ENCODE measurements around the gene HOXD1. TPM values are rescaled to one million over a fixed set of nuclear protein-coding genes. Genes with fewer than 3 reads are reported as not detected.

HOXD1 gene
- polyA plus RNA-seq, 1 of the 3 experiments (the other 2 are of a cell fraction): not detected

- Histone ChIP-seq H3K4me3 (ENCODE audit: low read depth in 2 of 2, low read length in 1 of 2) (no peak overlapping the region), H3K9me2 (no peaks in the 10 kb centered on the region), H4K20me1 (ENCODE audit: insufficient read depth) (no peaks in the 10 kb centered on the region), H2AFZ (ENCODE audit: low read depth) (no peak overlapping the region), H3K4me2 (no peak overlapping the region), H3K27me3 (ENCODE audit: insufficient read depth) (no peaks in the 10 kb centered on the region), H3K4me1 (ENCODE audit: control insufficient read depth in 1 of 2, insufficient read depth in 2 of 2, low read depth in 1 of 2, low read length in 1 of 2) (peaks cover 0 to 8% of the 10 kb centered on the region in 2 experiments; a peak in 1 of 4 replicates), H3F3A (replicated peaks; ENCODE audit: insufficient read depth) (no peaks in the 10 kb centered on the region), H3K36me3 (replicated peaks in 1 of 2; ENCODE audit: control insufficient read depth in 1 of 2, insufficient read depth in 2 of 2, low read length in 1 of 2) (peaks cover 0 to 3% of the 10 kb centered on the region in 2 experiments), H3K9me3 (no peaks in the 10 kb centered on the region), H3K79me2 (ENCODE audit: insufficient read depth) (no peaks in the 10 kb centered on the region), H3K27ac (ENCODE audit: low read depth in 2 of 2, low read length in 1 of 2) (no peak overlapping the region), H3K9ac (no peak overlapping the region)
- no peak for DNase-seq
- TF ChIP-seq FOXM1 (IDR thresholded peaks at IDR 0.05; ENCODE audit: low read depth): no peak
- TF ChIP-seq SMC3 (IDR thresholded peaks at IDR 0.05; ENCODE audit: low read depth, low read length): no peak
- TF ChIP-seq GABPA (IDR thresholded peaks at IDR 0.05; ENCODE audit: low read depth): no peak
- no peak for TF ChIP-seq TCF12 (IDR thresholded peaks at IDR 0.05)
- TF ChIP-seq TAF1 (IDR thresholded peaks at IDR 0.05; ENCODE audit: borderline replicate concordance, low read depth, low read length): no peak
- WGBS (ENCODE audit: low lambda C conversion rate): 91% methylated on average over 25 of the region's 26 CpGs
- ChIA-PET CTCF (interaction anchor here (1.2 to 1.7 kb wide), 2 partner anchors 50 to 389 kb away, joined by 3 to 4 read pairs; no protein-coding TSS in a partner anchor), POLR2A (no interaction called here)
Measured at GRCh38 chr2:176165370-176166050, 23.0 kb upstream of the HOXD1 start.

DNA sequence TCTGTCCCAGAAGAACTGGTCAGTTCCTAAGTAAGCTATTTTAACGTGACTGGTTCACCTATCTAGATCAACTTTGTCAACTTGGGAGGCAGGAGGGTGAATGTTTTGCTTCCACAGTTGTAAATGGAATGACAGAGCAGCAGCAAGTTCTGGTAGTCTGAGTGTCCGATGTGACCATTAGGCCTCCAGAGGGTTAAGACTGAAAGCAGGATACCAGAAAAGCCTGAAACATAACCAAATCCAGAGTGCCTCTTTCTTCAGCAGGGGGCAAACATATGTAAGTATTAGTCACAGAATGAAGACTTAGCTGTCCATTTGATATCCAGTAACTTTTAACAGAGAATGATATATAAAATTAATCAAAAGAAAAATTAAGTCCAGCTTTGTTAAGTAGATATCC is 22.2 kb upstream of the HOXD1 start:
- H3K4me3 ChIP-seq (ENCODE audit: low read depth in 2 of 2, low read length in 1 of 2): no peak overlapping the region
- H3K27me3 ChIP-seq (ENCODE audit: insufficient read depth): no peaks in the 10 kb centered on the region
- H3K27ac ChIP-seq (ENCODE audit: low read depth in 2 of 2, low read length in 1 of 2): no peak overlapping the region
- peaks cover 0 to 10% of the 10 kb centered on the region in 2 experiments; a peak in 1 of 4 replicates for H3K4me1 ChIP-seq (ENCODE audit: control insufficient read depth in 1 of 2, insufficient read depth in 2 of 2, low read depth in 1 of 2, low read length in 1 of 2)
- no peak overlapping the region for H3K9ac ChIP-seq
- no peaks in the 10 kb centered on the region for H3K9me2 ChIP-seq
- WGBS (ENCODE audit: low lambda C conversion rate): 67% methylated on average over 2 of the region's 2 CpGs
- POLR2A ChIA-PET: no interaction called here
- no peak for TF ChIP-seq RXRA (IDR thresholded peaks at IDR 0.05; ENCODE audit: borderline replicate concordance, low read depth)
- TF ChIP-seq JUND (IDR thresholded peaks at IDR 0.05): no peak
- TF ChIP-seq, protein P1, sequence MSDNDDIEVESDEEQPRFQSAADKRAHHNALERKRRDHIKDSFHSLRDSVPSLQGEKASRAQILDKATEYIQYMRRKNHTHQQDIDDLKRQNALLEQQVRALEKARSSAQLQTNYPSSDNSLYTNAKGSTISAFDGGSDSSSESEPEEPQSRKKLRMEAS (IDR thresholded peaks at IDR 0.05; ENCODE audit: low read depth): no peak
- TF ChIP-seq NRF1 (IDR thresholded peaks at IDR 0.05; ENCODE audit: low read depth, low read length): no peak
- TF ChIP-seq SIN3A (IDR thresholded peaks at IDR 0.05; ENCODE audit: borderline replicate concordance, low read depth, low read length): no peak
- no peak for TF ChIP-seq EZH2phosphoT487 (IDR thresholded peaks at IDR 0.05; ENCODE audit: borderline replicate concordance, low read depth)
- TF ChIP-seq POLR2AphosphoS5 (IDR thresholded peaks at IDR 0.05; ENCODE audit: low read depth, low read length): no peak
- no peak for TF ChIP-seq TCF12 (IDR thresholded peaks at IDR 0.05)
- no peak for TF ChIP-seq CHD2 (IDR thresholded peaks at IDR 0.05; ENCODE audit: low read length, partially characterized antibody)
- no peak for TF ChIP-seq SMC3 (IDR thresholded peaks at IDR 0.05; ENCODE audit: low read depth, low read length)
- TF ChIP-seq, protein P2, sequence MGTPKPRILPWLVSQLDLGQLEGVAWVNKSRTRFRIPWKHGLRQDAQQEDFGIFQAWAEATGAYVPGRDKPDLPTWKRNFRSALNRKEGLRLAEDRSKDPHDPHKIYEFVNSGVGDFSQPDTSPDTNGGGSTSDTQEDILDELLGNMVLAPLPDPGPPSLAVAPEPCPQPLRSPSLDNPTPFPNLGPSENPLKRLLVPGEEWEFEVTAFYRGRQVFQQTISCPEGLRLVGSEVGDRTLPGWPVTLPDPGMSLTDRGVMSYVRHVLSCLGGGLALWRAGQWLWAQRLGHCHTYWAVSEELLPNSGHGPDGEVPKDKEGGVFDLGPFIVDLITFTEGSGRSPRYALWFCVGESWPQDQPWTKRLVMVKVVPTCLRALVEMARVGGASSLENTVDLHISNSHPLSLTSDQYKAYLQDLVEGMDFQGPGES (IDR thresholded peaks at IDR 0.05; ENCODE audit: low read depth, low read length): no peak
- TF ChIP-seq, protein P3, sequence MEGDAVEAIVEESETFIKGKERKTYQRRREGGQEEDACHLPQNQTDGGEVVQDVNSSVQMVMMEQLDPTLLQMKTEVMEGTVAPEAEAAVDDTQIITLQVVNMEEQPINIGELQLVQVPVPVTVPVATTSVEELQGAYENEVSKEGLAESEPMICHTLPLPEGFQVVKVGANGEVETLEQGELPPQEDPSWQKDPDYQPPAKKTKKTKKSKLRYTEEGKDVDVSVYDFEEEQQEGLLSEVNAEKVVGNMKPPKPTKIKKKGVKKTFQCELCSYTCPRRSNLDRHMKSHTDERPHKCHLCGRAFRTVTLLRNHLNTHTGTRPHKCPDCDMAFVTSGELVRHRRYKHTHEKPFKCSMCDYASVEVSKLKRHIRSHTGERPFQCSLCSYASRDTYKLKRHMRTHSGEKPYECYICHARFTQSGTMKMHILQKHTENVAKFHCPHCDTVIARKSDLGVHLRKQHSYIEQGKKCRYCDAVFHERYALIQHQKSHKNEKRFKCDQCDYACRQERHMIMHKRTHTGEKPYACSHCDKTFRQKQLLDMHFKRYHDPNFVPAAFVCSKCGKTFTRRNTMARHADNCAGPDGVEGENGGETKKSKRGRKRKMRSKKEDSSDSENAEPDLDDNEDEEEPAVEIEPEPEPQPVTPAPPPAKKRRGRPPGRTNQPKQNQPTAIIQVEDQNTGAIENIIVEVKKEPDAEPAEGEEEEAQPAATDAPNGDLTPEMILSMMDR (IDR thresholded peaks at IDR 0.05): no peak
- TF ChIP-seq, protein P4, sequence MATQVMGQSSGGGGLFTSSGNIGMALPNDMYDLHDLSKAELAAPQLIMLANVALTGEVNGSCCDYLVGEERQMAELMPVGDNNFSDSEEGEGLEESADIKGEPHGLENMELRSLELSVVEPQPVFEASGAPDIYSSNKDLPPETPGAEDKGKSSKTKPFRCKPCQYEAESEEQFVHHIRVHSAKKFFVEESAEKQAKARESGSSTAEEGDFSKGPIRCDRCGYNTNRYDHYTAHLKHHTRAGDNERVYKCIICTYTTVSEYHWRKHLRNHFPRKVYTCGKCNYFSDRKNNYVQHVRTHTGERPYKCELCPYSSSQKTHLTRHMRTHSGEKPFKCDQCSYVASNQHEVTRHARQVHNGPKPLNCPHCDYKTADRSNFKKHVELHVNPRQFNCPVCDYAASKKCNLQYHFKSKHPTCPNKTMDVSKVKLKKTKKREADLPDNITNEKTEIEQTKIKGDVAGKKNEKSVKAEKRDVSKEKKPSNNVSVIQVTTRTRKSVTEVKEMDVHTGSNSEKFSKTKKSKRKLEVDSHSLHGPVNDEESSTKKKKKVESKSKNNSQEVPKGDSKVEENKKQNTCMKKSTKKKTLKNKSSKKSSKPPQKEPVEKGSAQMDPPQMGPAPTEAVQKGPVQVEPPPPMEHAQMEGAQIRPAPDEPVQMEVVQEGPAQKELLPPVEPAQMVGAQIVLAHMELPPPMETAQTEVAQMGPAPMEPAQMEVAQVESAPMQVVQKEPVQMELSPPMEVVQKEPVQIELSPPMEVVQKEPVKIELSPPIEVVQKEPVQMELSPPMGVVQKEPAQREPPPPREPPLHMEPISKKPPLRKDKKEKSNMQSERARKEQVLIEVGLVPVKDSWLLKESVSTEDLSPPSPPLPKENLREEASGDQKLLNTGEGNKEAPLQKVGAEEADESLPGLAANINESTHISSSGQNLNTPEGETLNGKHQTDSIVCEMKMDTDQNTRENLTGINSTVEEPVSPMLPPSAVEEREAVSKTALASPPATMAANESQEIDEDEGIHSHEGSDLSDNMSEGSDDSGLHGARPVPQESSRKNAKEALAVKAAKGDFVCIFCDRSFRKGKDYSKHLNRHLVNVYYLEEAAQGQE (IDR thresholded peaks at IDR 0.05; ENCODE audit: low read depth, low read length): no peak
- H3K9me3 ChIP-seq: no peaks in the 10 kb centered on the region
- H4K20me1 ChIP-seq (ENCODE audit: insufficient read depth): no peaks in the 10 kb centered on the region
- H3K79me2 ChIP-seq (ENCODE audit: insufficient read depth): no peaks in the 10 kb centered on the region
- CTCF ChIA-PET: no interaction called here
- H3K4me2 ChIP-seq: no peak overlapping the region
- no peaks in the 10 kb centered on the region for H3F3A ChIP-seq (replicated peaks; ENCODE audit: insufficient read depth)
- peaks cover 0 to 3% of the 10 kb centered on the region in 2 experiments for H3K36me3 ChIP-seq (replicated peaks in 1 of 2; ENCODE audit: control insufficient read depth in 1 of 2, insufficient read depth in 2 of 2, low read length in 1 of 2)
- no peak overlapping the region for H2AFZ ChIP-seq (ENCODE audit: low read depth)
- DNase-seq: no peak

Data from SK-N-SH (cell line).